Mammary epithelial cell (primary cell): ENCODE data around the gene GTF2F1.

Experiments
- CTCF ChIP-seq, 2 donors: IDR thresholded peaks in 1 of 2; conservative IDR thresholded peaks in 1 of 2; 2 replicates each; pipeline ENCODE4 v1.5.1; 2011 to 2012; ENCODE audit warnings: inconsistent platforms in 2 of 2, low read length in 2 of 2, mild to moderate bottlenecking in 2 of 2, control low read depth in 1 of 2, low read depth in 1 of 2; ENCODE audit not compliant: insufficient read depth in 1 of 2; ENCODE audit errors: extremely low read depth in 1 of 2
- EZH2 ChIP-seq: IDR thresholded peaks from 2 replicates; pipeline ENCODE4 v1.6.1; 2012; ENCODE audit warnings: low read length, inconsistent platforms, borderline replicate concordance

DNA sequence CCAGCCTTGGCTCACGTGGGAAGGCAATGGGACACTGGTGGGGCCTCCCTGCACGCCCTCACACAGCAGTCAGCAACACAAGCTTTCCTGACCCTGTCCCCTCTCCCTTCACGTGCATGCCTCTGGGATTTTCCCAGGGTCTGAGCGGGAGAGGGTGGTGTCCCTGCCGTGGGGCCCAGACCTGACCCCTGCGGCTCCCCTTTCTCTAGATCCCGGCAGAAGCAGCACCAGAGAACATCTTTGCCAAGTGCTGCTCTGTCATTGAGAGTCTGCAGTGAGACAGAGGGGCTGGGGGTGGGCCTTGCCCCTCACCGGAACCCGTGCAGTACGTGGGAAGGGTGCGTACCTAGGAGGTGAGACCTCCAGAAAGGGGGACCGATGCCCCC is 19.1 kb upstream of the GTF2F1 start:
- no peak for TF ChIP-seq CTCF (conservative IDR thresholded peaks at IDR 0.05 in 1 of 2, IDR thresholded peaks at IDR 0.05 in 1 of 2; ENCODE audit: extremely low read depth in 1 of 2, insufficient read depth in 1 of 2, low read depth in 1 of 2, low read length in 2 of 2)
- no peak for TF ChIP-seq EZH2
